Heart right ventricle (tissue), 16 donors: Measurements from ENCODE around the gene RHOC. TPM values are rescaled to one million over a fixed set of nuclear protein-coding genes. Genes with fewer than 3 reads are reported as not detected.

Source experiments
- ATAC-seq, 8 donors: fragments of 200-7000 bp; cut with Tn5 transposase; one replicate each; pipeline ENCODE4 v1.9.1; 2020; ENCODE audit warnings: mild to moderate bottlenecking in 8 of 8, moderate library complexity in 8 of 8, moderate number of reproducible peaks in 1 of 8
- DNase-seq, 2 donors: peaks; one replicate each; pipeline ENCODE4 v3.0.0-alpha.2; 2020
- H3K27ac ChIP-seq, 10 donors: fragments of 200-600 bp; sonication (generic) in 2 of 10; one replicate each; pipeline versions ENCODE4 v1.5.0 to v1.8.0; 2020 to 2022; ENCODE audit warnings: mild to moderate bottlenecking in 3 of 10
- H3K27me3 ChIP-seq, 7 donors: fragments of 200-600 bp; one replicate each; pipeline ENCODE4 v1.8.0; 2021 to 2022; ENCODE audit warnings: mild to moderate bottlenecking in 2 of 7
- H3K36me3 ChIP-seq, 9 donors: fragments of 200-600 bp; sonication (generic) in 1 of 9; one replicate each; pipeline versions ENCODE4 v1.5.0 to v1.8.0; 2020 to 2022; ENCODE audit warnings: mild to moderate bottlenecking in 2 of 9
- H3K4me1 ChIP-seq, 9 donors: fragments of 200-600 bp; sonication (generic) in 1 of 9; one replicate each; pipeline versions ENCODE4 v1.5.0 to v1.8.0; 2020 to 2022; ENCODE audit warnings: mild to moderate bottlenecking in 4 of 9
- H3K4me3 ChIP-seq, 10 donors: fragments of 200-600 bp; sonication (generic) in 2 of 10; one replicate each; pipeline versions ENCODE4 v1.5.0 to v1.8.0; 2020 to 2022; ENCODE audit warnings: mild to moderate bottlenecking in 7 of 10, moderate library complexity in 2 of 10
- H3K9me3 ChIP-seq, 11 donors: fragments of 200-600 bp in 10 of 11; sonication (generic) in 2 of 11; one replicate each; pipeline versions ENCODE4 v1.5.0 to v1.8.0; 2013 to 2022; ENCODE audit warnings: mild to moderate bottlenecking in 2 of 11, control low read depth in 1 of 11, moderate library complexity in 1 of 11
- CTCF ChIP-seq, 9 donors: fragments of 200-600 bp; sonication (generic) in 2 of 9; IDR thresholded peaks; one replicate each; pipeline versions ENCODE4 v1.5.0 to v1.8.0; 2021 to 2022; ENCODE audit warnings: antibody characterized with exemption in 9 of 9, mild to moderate bottlenecking in 5 of 9, moderate library complexity in 1 of 9
- WGBS, 2 donors: extraction: QIAGEN DNeasy Blood & Tissue Kit; methylation state at CpG; one replicate each; pipeline ENCODE4 v1.1.7; 2013; ENCODE audit warnings: inconsistent platforms in 1 of 2; 5-methylcytosine and 5-hydroxymethylcytosine counted together
- intact Hi-C, 10 donors: fragments of 100-400 bp; cut with DNase I; formaldehyde crosslinking; loops; one replicate each; pipeline versions ENCODE4 v1.11.1 to v1.14.2; 2022
- polyA plus RNA-seq, 2 donors: library from polyadenylated mRNA; stranded (reverse); fragments of 200-250 nt; gene quantifications; one replicate each; pipeline ENCODE4 v1.2.3, GENCODE V29; 2013
- total RNA-seq, 10 donors: library from RNA; stranded (reverse); fragmentation: NEBNext Ultra II Directional in 3 of 10; extraction: Animal tissue kit (Norgen Biotek cat#: 25700) in 3 of 10; gene quantifications; one replicate each; pipeline versions ENCODE4 v1.2.1 to v1.2.4, GENCODE V29; 2021 to 2023
- donor health status: Arrhythmogenic right ventricular cardiomyopathy.
- donor health status: ischemic (EF 13 %, LVEDD 7.1; RV severe dilation, severe dysfunction).
- donor health status: healthy with polysubstance abuse.
- donor health status: DM: no; HTN: yes; CAD: no.
- donor health status: DM: no; HTN: no; CAD: no.
- donor health status: ischemic (EF 25% LVEDD 6.9; RV normal size, moderate dysfunction).
- donor health status: ischemic (EF 25% LVEDD 5.7; RV mildly dilated, moderate dysfunction).
- donor health status: healthy.
- donor health status: DM: yes; HTN: yes; CAD: no.
- donor health status: Ischemic cardiomyopathy.
- donor health status: ischemic (EF 35%, LVEDD 5.7; RV mildly dilated, moderate dysfunction).
- donor health status: nonischemic (EF 11% LVEDD 7.7; RV severe dilation, severe dysfunction).
- donor health status: DM: yes; HTN: yes; CAD: no.
- donor health status: PGD.
- donor health status: ischemic (EF 29% LVEDD 5.4; RV normal size, mild dysfunction).
- donor health status: nonischemic (EF 23%, LVEDD 6.1; RV moderate dilation, normal function).

The RHOC gene
- total and polyA plus RNA-seq, 12 donors, result 115 to 408 (median 160) TPM

GRCh38 chr1:112708002-112708448, 1.1 kb upstream of the RHOC start:
- Histone ChIP-seq H3K4me3 (peak overlapping the region in 2 of 10 donors; percentile 98 to 100), H3K9me3 (no peaks in the 10 kb centered on the region), H3K36me3 (peaks cover 0 to 14% (median 3%) of the 10 kb centered on the region in 9 donors), H3K27ac (peak overlapping the region in 8 of 10 donors; percentile 96 to 100 (median 99)), H3K4me1 (peaks cover 9 to 38% (median 35%) of the 10 kb centered on the region in 9 donors), H3K27me3 (no peaks in the 10 kb centered on the region)
- no peak for DNase-seq
- intact Hi-C loops, result loop anchor here (2.0 to 10.0 kb wide), 10 partner anchors 83 to 973 kb away; partner anchors contain the start of genes CAPZA1 (in 1 of the 10), CTTNBP2NL (in 1 of the 10), INKA2 (in 1 of the 10) and ST7L (in 1 of the 10)
- TF ChIP-seq CTCF (IDR thresholded peaks at IDR 0.05), result no peak
- WGBS, 2 donors, result 81 to 86% methylated on average over 6 of the region's 6 CpGs
- ATAC-seq, result no peak

GRCh38 chr1:112707221-112708001, 484 bp upstream of the RHOC start:
- H3K4me1 ChIP-seq, result peaks cover 9 to 44% (median 41%) of the 10 kb centered on the region in 9 donors
- 5 to 7% methylated on average over 42 of the region's 42 CpGs for WGBS, 2 donors
- TF ChIP-seq CTCF (IDR thresholded peaks at IDR 0.05), result peak; percentile 91 to 97 (median 95)
- H3K27ac ChIP-seq, result peak overlapping the region; percentile 96 to 100 (median 99)
- DNase-seq, result peak; percentile 88 to 92
- no peaks in the 10 kb centered on the region for H3K27me3 ChIP-seq
- peak; percentile 61 to 78 (median 68) for ATAC-seq
- peaks cover 0 to 20% (median 9%) of the 10 kb centered on the region in 9 donors for H3K36me3 ChIP-seq
- H3K4me3 ChIP-seq, result peak overlapping the region; percentile 89 to 100 (median 98)
- intact Hi-C loops, result loop anchor here (1.0 to 10.0 kb wide), 16 partner anchors 33 to 973 kb away; partner anchors contain the start of genes CAPZA1 (in 6 of the 10), ST7L (in 6 of the 10), MOV10 (in 5 of the 10) and CTTNBP2NL (in 1 of the 10)
- H3K9me3 ChIP-seq, result no peaks in the 10 kb centered on the region

GRCh38 chr1:112704934-112705627, 1.8 kb downstream of the RHOC start:
- Histone ChIP-seq H3K36me3 (peaks cover 0 to 42% (median 17%) of the 10 kb centered on the region in 9 donors), H3K9me3 (no peaks in the 10 kb centered on the region), H3K27ac (peak overlapping the region; percentile 81 to 100 (median 94)), H3K27me3 (no peaks in the 10 kb centered on the region), H3K4me1 (peaks cover 24 to 67% (median 64%) of the 10 kb centered on the region in 9 donors), H3K4me3 (peak overlapping the region; percentile 82 to 100 (median 98))
- DNase-seq (peak; percentile 85 to 96), ATAC-seq (peak; percentile 52 to 76 (median 66))
- WGBS, 2 donors, result 6 to 15% methylated on average over 13 of the region's 13 CpGs
- intact Hi-C loops, result loop anchor here in 9 of 10 donors (2.0 to 10.0 kb wide), 10 partner anchors 30 to 970 kb away; partner anchors contain the start of genes CAPZA1 (in 1 of the 9), CTTNBP2NL (in 1 of the 9), INKA2 (in 1 of the 9) and MOV10 (in 1 of the 9)
- TF ChIP-seq CTCF (IDR thresholded peaks at IDR 0.05), result no peak
